Kidney (tissue), 14 donors: ENCODE data around the gene B4GALT3. TPM values are rescaled to one million over a fixed set of nuclear protein-coding genes. Genes with fewer than 3 reads are reported as not detected.

Source experiments
- DNase-seq, 5 donors: peaks; one replicate each; pipeline ENCODE4 v3.0.0-alpha.2; 2013 to 2020
- FAIRE-seq: peaks from 2 replicates; lab custom pipeline; 2012; peaks lifted over from hg19 to GRCh38; lab: Jason Lieb, UNC
- H3K27ac ChIP-seq, 2 donors: one replicate each; pipeline ENCODE4 v1.7.0; 2013; ENCODE audit warnings: low read depth in 2 of 2, low read length in 2 of 2, inconsistent platforms in 1 of 2
- H3K27me3 ChIP-seq: one replicate; pipeline ENCODE4 v1.7.1; 2013; ENCODE audit warnings: low read length, inconsistent platforms; ENCODE audit not compliant: control insufficient read depth, insufficient read depth
- H3K36me3 ChIP-seq, 3 donors: one replicate each; pipeline versions ENCODE4 v1.7.0 to v1.7.1; 2013; ENCODE audit warnings: low read length in 3 of 3, control low read depth in 1 of 3, inconsistent platforms in 1 of 3; ENCODE audit not compliant: insufficient read depth in 3 of 3, control insufficient read depth in 2 of 3
- H3K4me1 ChIP-seq, 3 donors: one replicate each; pipeline versions ENCODE4 v1.7.0 to v1.7.1; 2013; ENCODE audit warnings: low read length in 3 of 3, inconsistent platforms in 1 of 3, low read depth in 1 of 3; ENCODE audit not compliant: control insufficient read depth in 2 of 3, insufficient read depth in 2 of 3
- H3K4me3 ChIP-seq, 3 donors: one replicate each; pipeline versions ENCODE4 v1.7.0 to v1.8.1; 2013; ENCODE audit warnings: low read length in 3 of 3, control low read depth in 1 of 3, inconsistent platforms in 1 of 3
- H3K9ac ChIP-seq, 3 donors: one replicate each; pipeline versions ENCODE4 v1.7.0 to v1.7.1; 2013; ENCODE audit warnings: low read length in 3 of 3, control low read depth in 1 of 3, inconsistent platforms in 1 of 3
- H3K9me3 ChIP-seq, 3 donors: one replicate each; pipeline versions ENCODE4 v1.7.0 to v1.7.1; 2013; ENCODE audit warnings: low read length in 3 of 3, control low read depth in 1 of 3, inconsistent platforms in 1 of 3; ENCODE audit not compliant: control insufficient read depth in 2 of 3, insufficient read depth in 1 of 3
- CTCF ChIP-seq: IDR thresholded peaks from 3 replicates; pipeline ENCODE4 v1.5.1; 2012; ENCODE audit warnings: mild to moderate bottlenecking, moderate library complexity, borderline replicate concordance; ENCODE audit not compliant: insufficient read depth; ENCODE audit errors: extremely low read depth
- intact Hi-C: fragments of 100-400 bp; cut with DNase I; formaldehyde crosslinking; loops from one replicate; pipeline ENCODE4 v1.11.1; 2022
- polyA plus RNA-seq: library from polyadenylated mRNA; stranded (reverse); fragments of 350-450 nt; fragmentation: Illumina TruSeq; extraction: RNeasy Lipid Tissue Mini Kit (QIAGEN cat#74804); gene quantifications from one replicate; pipeline ENCODE4 v1.2.3, GENCODE V29; 2014; ENCODE audit warnings: low read depth, low replicate concordance; ENCODE audit not compliant: insufficient read depth
- total RNA-seq: library from RNA; stranded (reverse); fragmentation: NEBNext Ultra II Directional; extraction: Animal tissue kit (Norgen Biotek cat#: 25700); gene quantifications from one replicate; pipeline ENCODE4 v1.2.1, GENCODE V29; 2021
- donor health status: control.
- donor health status: control.
- donor health status: control.
- donor health status: control.
- donor health status: control.
- donor health status: DM: yes; HTN: yes; CAD: no.
- donor health status: Normal renal cell carcinoma (clear cell type).

The B4GALT3 gene
- total and polyA plus RNA-seq, 2 donors from 2014 or later, result 22.9 to 33.5 TPM

- FAIRE-seq, result no peak
- peaks cover 0 to 4% (median 0%) of the 10 kb centered on the region in 3 donors for H3K36me3 ChIP-seq
- DNase-seq, result peak in 1 of 5 donors; percentile 22
- H3K4me3 ChIP-seq, result no peak overlapping the region
- TF ChIP-seq CTCF, result no peak
- peaks cover 0 to 14% (median 14%) of the 10 kb centered on the region in 3 donors for H3K4me1 ChIP-seq
- no peak overlapping the region for H3K27ac ChIP-seq
- peak overlapping the region in 1 of 3 donors; percentile 16 for H3K9ac ChIP-seq
- intact Hi-C loops, result no loop called here
- no peaks in the 10 kb centered on the region for H3K9me3 ChIP-seq
- H3K27me3 ChIP-seq, result no peaks in the 10 kb centered on the region
Observed at GRCh38 chr1:161195171-161195570, 17.9 kb upstream of the B4GALT3 start.

GRCh38 chr1:161193561-161194235, 16.4 kb upstream of the B4GALT3 start:
- H3K4me3 ChIP-seq, result no peak overlapping the region
- no peak for FAIRE-seq
- intact Hi-C loops, result no loop called here

GRCh38 chr1:161192476-161193465, 15.5 kb upstream of the B4GALT3 start:
- Histone ChIP-seq H3K9ac (no peak overlapping the region), H3K9me3 (no peaks in the 10 kb centered on the region), H3K36me3 (peaks cover 0 to 4% (median 0%) of the 10 kb centered on the region in 3 donors), H3K4me3 (no peak overlapping the region), H3K4me1 (peaks cover 0 to 7% (median 5%) of the 10 kb centered on the region in 3 donors), H3K27me3 (no peaks in the 10 kb centered on the region), H3K27ac (no peak overlapping the region)
- intact Hi-C loops, result no loop called here
- peak; percentile 88 for TF ChIP-seq CTCF
- peak; percentile 63 to 88 (median 66) for DNase-seq
- no peak for FAIRE-seq

More at GRCh38 chr1:161193561-161194235, 16.4 kb upstream of the B4GALT3 start:
- H3K27ac ChIP-seq, result no peak overlapping the region
- peaks cover 0 to 14% (median 5%) of the 10 kb centered on the region in 3 donors for H3K4me1 ChIP-seq
- H3K27me3 ChIP-seq, result no peaks in the 10 kb centered on the region
- peak; percentile 33 for TF ChIP-seq CTCF
- peak in 1 of 5 donors; percentile 68 for DNase-seq
- no peak overlapping the region for H3K9ac ChIP-seq
- H3K36me3 ChIP-seq, result peaks cover 0 to 4% (median 0%) of the 10 kb centered on the region in 3 donors
- H3K9me3 ChIP-seq, result no peaks in the 10 kb centered on the region
